ENCODE results near the gene LHFPL5. TPM values are rescaled to one million over a fixed set of nuclear protein-coding genes. Genes with fewer than 3 reads are reported as not detected.

The LHFPL5 gene
- total RNA-seq, 4 donors from 2014 or later = not detected

DNA sequence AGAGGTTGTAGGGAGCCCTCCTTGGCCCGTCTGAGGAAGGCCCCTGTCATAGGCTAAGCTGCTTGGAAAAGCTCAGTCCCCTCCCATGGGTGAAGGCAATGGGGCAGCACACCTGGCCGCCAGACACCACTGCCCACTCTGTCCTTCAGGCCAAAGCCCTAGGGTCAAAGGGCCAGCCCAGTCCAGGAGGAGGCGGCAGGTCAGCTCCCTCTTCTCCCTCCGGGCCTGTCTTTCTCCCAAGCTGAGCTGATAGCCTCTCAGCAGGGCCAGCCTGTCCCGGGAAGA is 33.9 kb upstream of the LHFPL5 start:
- 57 to 75% methylated on average over 4 of the region's 5 CpGs for WGBS, 2 donors
- TF ChIP-seq POLR2A (IDR thresholded peaks at IDR 0.05) = no peak
- TF ChIP-seq, protein P1, sequence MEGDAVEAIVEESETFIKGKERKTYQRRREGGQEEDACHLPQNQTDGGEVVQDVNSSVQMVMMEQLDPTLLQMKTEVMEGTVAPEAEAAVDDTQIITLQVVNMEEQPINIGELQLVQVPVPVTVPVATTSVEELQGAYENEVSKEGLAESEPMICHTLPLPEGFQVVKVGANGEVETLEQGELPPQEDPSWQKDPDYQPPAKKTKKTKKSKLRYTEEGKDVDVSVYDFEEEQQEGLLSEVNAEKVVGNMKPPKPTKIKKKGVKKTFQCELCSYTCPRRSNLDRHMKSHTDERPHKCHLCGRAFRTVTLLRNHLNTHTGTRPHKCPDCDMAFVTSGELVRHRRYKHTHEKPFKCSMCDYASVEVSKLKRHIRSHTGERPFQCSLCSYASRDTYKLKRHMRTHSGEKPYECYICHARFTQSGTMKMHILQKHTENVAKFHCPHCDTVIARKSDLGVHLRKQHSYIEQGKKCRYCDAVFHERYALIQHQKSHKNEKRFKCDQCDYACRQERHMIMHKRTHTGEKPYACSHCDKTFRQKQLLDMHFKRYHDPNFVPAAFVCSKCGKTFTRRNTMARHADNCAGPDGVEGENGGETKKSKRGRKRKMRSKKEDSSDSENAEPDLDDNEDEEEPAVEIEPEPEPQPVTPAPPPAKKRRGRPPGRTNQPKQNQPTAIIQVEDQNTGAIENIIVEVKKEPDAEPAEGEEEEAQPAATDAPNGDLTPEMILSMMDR (IDR thresholded peaks at IDR 0.05) = no peak
- Histone ChIP-seq H3K36me3 (no peaks in the 10 kb centered on the region), H3K4me3 (replicated peaks in 1 of 3) (no peak overlapping the region), H3K9me3 (no peaks in the 10 kb centered on the region), H3K27me3 (no peaks in the 10 kb centered on the region), H3K4me1 (peaks cover 2 to 3% of the 10 kb centered on the region in 2 donors), H3K27ac (no peak overlapping the region)
- intact Hi-C loops (cut with DNase I) = no loop called here
- no peak for DNase-seq

DNA sequence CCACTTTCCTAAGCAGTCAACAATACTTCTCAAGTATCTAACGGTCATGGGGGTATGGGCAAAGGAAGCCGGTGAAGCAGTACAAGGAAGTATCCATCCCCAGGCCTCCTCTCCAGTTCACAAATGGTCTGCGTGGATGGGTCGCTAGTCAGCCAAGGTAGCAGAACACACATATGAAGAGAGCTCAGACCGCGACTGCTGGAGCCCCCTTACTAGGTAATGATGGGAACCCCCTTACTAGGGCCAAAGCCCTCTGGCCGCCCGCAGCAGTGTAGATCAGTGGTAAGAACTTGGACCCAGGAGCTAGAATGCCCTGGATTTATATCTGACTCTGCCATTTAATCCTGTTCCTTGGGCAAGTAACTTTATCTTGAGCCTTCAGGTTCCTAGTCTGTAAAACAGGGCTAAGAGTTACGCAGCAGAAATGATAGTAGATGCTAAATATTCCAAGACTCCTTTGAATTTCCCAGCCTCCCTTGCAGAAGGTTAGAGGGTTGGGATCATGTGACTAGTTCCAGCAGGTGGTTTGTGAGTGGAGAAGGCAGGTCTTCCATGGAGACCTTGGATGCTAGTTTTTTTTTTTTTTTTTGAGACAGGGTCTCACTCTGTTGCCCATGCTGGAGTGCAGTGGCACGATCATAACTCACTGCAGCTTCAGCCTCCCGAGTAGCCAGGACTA is 30.9 kb upstream of the LHFPL5 start:
- no peak for DNase-seq

DNA sequence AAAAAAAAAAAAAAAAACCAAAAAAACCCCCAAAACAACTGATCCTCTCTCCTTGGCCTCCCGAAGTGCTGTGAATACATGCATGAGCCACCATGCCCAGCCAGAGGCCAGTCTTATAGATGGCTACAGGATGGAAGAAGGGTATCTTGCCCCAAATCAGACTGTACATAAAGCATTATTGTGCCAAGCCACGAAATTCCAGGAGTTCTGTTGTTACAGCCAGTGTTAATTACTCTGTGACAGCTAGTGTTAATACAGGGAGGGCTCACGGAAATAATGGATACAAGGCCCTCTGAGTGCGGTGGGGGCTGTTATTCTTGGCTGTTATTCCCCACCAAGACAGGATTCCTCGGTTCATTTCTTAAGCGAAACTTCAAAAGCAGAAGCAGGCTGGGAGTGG is 30.1 kb upstream of the LHFPL5 start:
- intact Hi-C loops (cut with DNase I) = no loop called here
- no peaks in the 10 kb centered on the region for H3K36me3 ChIP-seq
- TF ChIP-seq POLR2A (IDR thresholded peaks at IDR 0.05) = no peak
- TF ChIP-seq, protein P1 (IDR thresholded peaks at IDR 0.05) = no peak
- no peaks in the 10 kb centered on the region for H3K9me3 ChIP-seq
- no peak overlapping the region for H3K27ac ChIP-seq
- no peaks in the 10 kb centered on the region for H3K27me3 ChIP-seq
- no peak overlapping the region for H3K4me3 ChIP-seq (replicated peaks in 1 of 3)
- no peak for DNase-seq
- H3K4me1 ChIP-seq = peaks cover 9 to 11% of the 10 kb centered on the region in 2 donors
- 79 to 88% methylated on average over 6 of the region's 6 CpGs for WGBS, 2 donors

More for the DNA sequence above, 30.9 kb upstream of the LHFPL5 start:
- intact Hi-C loops (cut with DNase I) = no loop called here
- H3K4me1 ChIP-seq = peaks cover 9 to 11% of the 10 kb centered on the region in 2 donors
- TF ChIP-seq POLR2A (IDR thresholded peaks at IDR 0.05) = no peak
- TF ChIP-seq, protein P1 (IDR thresholded peaks at IDR 0.05) = no peak
- no peak overlapping the region for H3K4me3 ChIP-seq (replicated peaks in 1 of 3)
- no peaks in the 10 kb centered on the region for H3K9me3 ChIP-seq
- WGBS, 2 donors = 54 to 58% methylated on average over 9 to 11 of the region's 11 CpGs
- no peak overlapping the region for H3K27ac ChIP-seq
- H3K27me3 ChIP-seq = no peaks in the 10 kb centered on the region
- no peaks in the 10 kb centered on the region for H3K36me3 ChIP-seq

DNA sequence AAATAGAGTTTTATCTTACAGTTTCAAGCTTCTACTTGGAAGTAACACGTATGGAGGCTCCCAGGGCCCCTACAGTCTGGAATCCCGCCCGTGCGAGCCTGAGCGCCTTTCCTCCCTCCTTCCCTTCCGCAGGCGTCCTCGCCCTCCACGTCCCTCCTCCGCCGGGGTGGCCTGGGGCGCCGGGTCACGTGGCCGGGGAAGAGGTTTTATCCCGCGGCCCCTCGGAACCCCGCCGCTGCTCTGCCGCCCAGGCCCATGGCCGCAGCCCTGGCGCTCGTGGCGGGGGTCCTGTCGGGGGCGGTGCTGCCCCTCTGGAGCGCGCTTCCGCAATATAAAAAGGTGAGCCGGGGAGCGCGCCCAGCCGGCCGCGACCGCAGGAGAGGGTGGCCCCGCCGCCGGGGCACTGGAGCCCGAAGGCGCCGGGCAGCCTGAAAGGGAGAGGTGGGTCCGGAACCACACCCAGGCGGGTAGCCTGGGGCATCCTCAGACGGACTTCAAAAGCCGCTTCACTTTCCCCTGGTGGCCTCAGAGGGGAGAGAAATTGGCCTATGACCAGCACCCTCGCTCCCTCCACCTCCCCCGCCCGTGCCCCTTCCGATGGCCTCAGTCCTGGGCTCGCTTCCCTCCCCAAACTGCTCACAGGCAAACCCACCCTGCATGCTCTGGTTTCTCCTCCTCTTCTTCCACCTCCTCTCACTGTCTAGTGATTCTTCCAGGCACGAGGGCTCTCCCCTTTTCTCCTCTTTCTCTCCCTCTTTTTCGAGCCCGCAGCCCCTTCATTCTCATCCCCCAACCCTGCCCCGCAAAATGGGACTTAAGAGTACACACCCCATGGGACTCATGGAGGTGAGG is 28.6 kb upstream of the LHFPL5 start, which contains the start of gene CLPSL2:
CLPSL2 (plus strand) TSS at position 235 of the 852 bp plus-strand sequence; CDS start at position 256, 21 bp downstream.
- 4 to 5% methylated on average over 34 to 39 of the region's 56 CpGs for WGBS, 2 donors
- Histone ChIP-seq H3K4me3 (replicated peaks in 1 of 3) (peak within 1 kb of the TSS in 1 of 3 donors; percentile 29), H3K9me3 (no peaks in the 10 kb centered on the region), H3K27ac (no peak within 1 kb of the TSS), H3K4me1 (peaks cover 9 to 11% of the 10 kb centered on the region in 2 donors), H3K27me3 (no peaks in the 10 kb centered on the region), H3K36me3 (no peaks in the 10 kb centered on the region)
- TF ChIP-seq, protein P1 (IDR thresholded peaks at IDR 0.05) = no peak
- TF ChIP-seq POLR2A (IDR thresholded peaks at IDR 0.05) = no peak
- intact Hi-C loops (cut with DNase I) = no loop called here
- DNase-seq = peak; percentile 19 to 26

All from thyroid gland (tissue), 4 donors.